Measurements from ENCODE around the gene PTK6. TPM values are rescaled to one million over a fixed set of nuclear protein-coding genes. Genes with fewer than 3 reads are reported as not detected.
"Not testable (repeated sequence)": the region's sequence is repeated elsewhere in the genome, so short reads cannot be mapped to it uniquely, and the experiment has no call there.

The PTK6 gene
- polyA plus RNA-seq, 3 donors, result 1.6 to 3.6 TPM; not detected in 1

- not testable (repeated sequence) for H3K27ac ChIP-seq (ENCODE audit: low read depth, low read length)
- WGBS, 3 donors, result 57 to 73% (median 70%) methylated on average over 4 to 6 of the region's 11 CpGs
These were observed 33.9 kb upstream of the PTK6 start for GRCh38 chr20:63571087-63571478.

- 91 to 93% (median 92%) methylated on average over 28 of the region's 28 CpGs for WGBS, 3 donors
These were observed 33.3 kb upstream of the PTK6 start for GRCh38 chr20:63570281-63571086.

GRCh38 chr20:63568986-63569949 is 32.1 kb upstream of the PTK6 start:
- H3K27ac ChIP-seq (ENCODE audit: low read depth, low read length), result no peak overlapping the region
- 87 to 92% (median 88%) methylated on average over 42 to 46 of the region's 46 CpGs for WGBS, 3 donors

More at GRCh38 chr20:63570281-63571086, 33.3 kb upstream of the PTK6 start:
- H3K27ac ChIP-seq (ENCODE audit: low read depth, low read length), result no peak overlapping the region

- WGBS, 3 donors, result 65 to 86% (median 65%) methylated on average over 37 to 43 of the region's 43 CpGs
- no peak overlapping the region for H3K27ac ChIP-seq (ENCODE audit: low read depth, low read length)
These were observed 31.2 kb upstream of the PTK6 start for GRCh38 chr20:63568170-63568981.

GRCh38 chr20:63567386-63568169 is 30.4 kb upstream of the PTK6 start:
- WGBS, 3 donors, result 55 to 88% (median 66%) methylated on average over 26 to 37 of the region's 37 CpGs
- no peak overlapping the region for H3K27ac ChIP-seq (ENCODE audit: low read depth, low read length)

GRCh38 chr20:63567136-63567385 is 29.9 kb upstream of the PTK6 start:
- no peak overlapping the region for H3K27ac ChIP-seq (ENCODE audit: low read depth, low read length)
- WGBS, 3 donors, result 76 to 91% (median 80%) methylated on average over 21 to 22 of the region's 22 CpGs

GRCh38 chr20:63566395-63567135 is 29.4 kb upstream of the PTK6 start:
- WGBS, 3 donors, result 71 to 91% (median 90%) methylated on average over 43 to 46 of the region's 46 CpGs
- no peak overlapping the region for H3K27ac ChIP-seq (ENCODE audit: low read depth, low read length)

- WGBS, 3 donors, result 94 to 96% (median 95%) methylated on average over 42 to 43 of the region's 43 CpGs
- no peak overlapping the region for H3K27ac ChIP-seq (ENCODE audit: low read depth, low read length)
These were observed 28.6 kb upstream of the PTK6 start for GRCh38 chr20:63565699-63566335.

- WGBS, 3 donors, result 96 to 97% (median 96%) methylated on average over 56 to 61 of the region's 61 CpGs
These were observed 28.0 kb upstream of the PTK6 start for GRCh38 chr20:63565021-63565698.

GRCh38 chr20:63564036-63564810 is 27.0 kb upstream of the PTK6 start:
- H3K27ac ChIP-seq (ENCODE audit: low read depth, low read length), result no peak overlapping the region
- 96 to 97% (median 97%) methylated on average over 60 to 62 of the region's 62 CpGs for WGBS, 3 donors

More at GRCh38 chr20:63565021-63565698, 28.0 kb upstream of the PTK6 start:
- no peak overlapping the region for H3K27ac ChIP-seq (ENCODE audit: low read depth, low read length)

- no peak overlapping the region for H3K27ac ChIP-seq (ENCODE audit: low read depth, low read length)
- 92 to 94% (median 93%) methylated on average over 48 to 55 of the region's 55 CpGs for whole genome bisulfite sequencing, 3 donors
These were observed 26.2 kb upstream of the PTK6 start for GRCh38 chr20:63563225-63563935.

- H3K27ac ChIP-seq (ENCODE audit: low read depth, low read length), result no peak overlapping the region
- 94 to 95% (median 94%) methylated on average over 52 to 54 of the region's 54 CpGs for WGBS, 3 donors
These were observed 25.5 kb upstream of the PTK6 start for GRCh38 chr20:63562461-63563224.

- WGBS, 3 donors, result 88 to 92% (median 91%) methylated on average over 32 to 36 of the region's 36 CpGs
- no peak overlapping the region for H3K27ac ChIP-seq (ENCODE audit: low read depth, low read length)
These were observed 24.6 kb upstream of the PTK6 start for GRCh38 chr20:63561624-63562396.

Measured in adipose tissue (tissue), 3 donors.